Ishikawa (cell line): ENCODE results near the gene HMGXB4.

Source experiments
- CEBPB ChIP-seq: IDR thresholded peaks from 2 replicates; pipeline ENCODE4 v1.6.1; 2012
- CREB1 ChIP-seq: IDR thresholded peaks from 2 replicates; pipeline ENCODE4 v1.6.1; 2012; ENCODE audit warnings: low read depth
- EGR1 ChIP-seq: IDR thresholded peaks from 2 replicates; pipeline ENCODE4 v1.6.1; 2012
- EP300 ChIP-seq: IDR thresholded peaks from 2 replicates; pipeline ENCODE4 v1.6.1; 2012; ENCODE audit warnings: borderline replicate concordance
- FOXM1 ChIP-seq: IDR thresholded peaks from 2 replicates; pipeline ENCODE4 v1.6.1; 2012; ENCODE audit warnings: low read depth, borderline replicate concordance
- MAX ChIP-seq: IDR thresholded peaks from 2 replicates; pipeline ENCODE4 v1.6.1; 2012
- NFIC ChIP-seq: IDR thresholded peaks from 2 replicates; pipeline ENCODE4 v1.6.1; 2012
- RAD21 ChIP-seq: IDR thresholded peaks from 2 replicates; pipeline ENCODE4 v1.6.1; 2012; ENCODE audit warnings: low read depth
- REST ChIP-seq: IDR thresholded peaks from 2 replicates; pipeline ENCODE4 v1.6.1; 2012; ENCODE audit warnings: low read depth, mild to moderate bottlenecking
- TAF1 ChIP-seq: IDR thresholded peaks from 2 replicates; pipeline ENCODE4 v1.6.1; 2012; ENCODE audit warnings: low read depth, mild to moderate bottlenecking
- TCF12 ChIP-seq: IDR thresholded peaks from 2 replicates; pipeline ENCODE4 v1.6.1; 2012; ENCODE audit warnings: low read depth
- TEAD4 ChIP-seq: IDR thresholded peaks from 2 replicates; pipeline ENCODE4 v1.6.1; 2012
- USF1 ChIP-seq: IDR thresholded peaks from 2 replicates; pipeline ENCODE4 v1.6.1; 2012
- YY1 ChIP-seq: IDR thresholded peaks from 2 replicates; pipeline ENCODE4 v1.6.1; 2012; ENCODE audit warnings: low read depth
- ZBTB7A ChIP-seq: IDR thresholded peaks from 2 replicates; pipeline ENCODE4 v1.6.1; 2012; ENCODE audit warnings: low read depth

The HMGXB4 gene

DNA sequence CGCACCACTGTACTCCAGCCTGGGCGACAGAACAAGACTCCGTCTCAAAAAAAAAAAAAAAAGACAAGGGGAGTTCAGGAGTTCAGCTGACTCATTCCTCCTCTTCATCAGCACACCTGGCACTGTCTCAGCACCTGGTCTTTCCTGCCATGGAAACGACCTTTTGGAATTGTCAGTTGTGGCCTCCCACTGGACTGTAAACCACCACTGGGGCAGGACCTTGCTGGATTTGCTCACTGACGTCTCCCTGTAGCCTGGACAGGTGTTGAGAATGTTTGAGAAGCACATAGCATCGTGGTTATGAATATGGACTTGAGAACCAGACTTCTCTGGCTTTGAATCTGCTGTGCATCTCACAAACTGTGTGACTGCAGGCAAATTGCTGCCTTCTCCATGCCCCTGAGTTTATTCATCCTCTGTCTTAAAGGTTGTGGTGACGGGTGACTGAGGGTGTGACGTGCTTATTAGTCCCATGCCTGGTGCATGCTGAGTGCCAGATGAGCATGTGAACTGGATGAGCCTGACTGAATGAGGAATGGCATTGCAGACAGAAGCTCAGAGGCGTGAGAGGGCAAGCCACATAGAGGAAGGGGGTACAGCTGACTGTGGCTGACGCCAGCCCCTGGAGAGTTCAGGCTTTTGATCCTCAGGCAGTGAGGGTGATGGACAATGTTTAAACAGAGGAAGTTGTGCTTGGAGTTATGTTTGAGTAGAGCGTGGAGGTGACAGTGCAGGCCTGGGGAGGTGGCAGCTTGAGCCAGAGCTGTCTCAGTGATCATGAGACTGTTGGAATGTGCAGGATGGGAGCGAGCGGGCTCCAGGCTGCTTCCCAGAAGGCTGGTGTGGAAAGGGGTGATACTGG is 55.1 kb downstream of the HMGXB4 start:
- TF ChIP-seq RAD21 (no peak), TAF1 (no peak), NFIC (no peak), EP300 (no peak), TEAD4 (no peak), EGR1 (no peak)

- TF ChIP-seq RAD21: no peak
- TF ChIP-seq TAF1: no peak
- no peak for TF ChIP-seq USF1
- TF ChIP-seq CREB1: no peak
- TF ChIP-seq EP300: no peak
Measured at GRCh38 chr22:35313311-35314121, 56.2 kb downstream of the HMGXB4 start.

DNA sequence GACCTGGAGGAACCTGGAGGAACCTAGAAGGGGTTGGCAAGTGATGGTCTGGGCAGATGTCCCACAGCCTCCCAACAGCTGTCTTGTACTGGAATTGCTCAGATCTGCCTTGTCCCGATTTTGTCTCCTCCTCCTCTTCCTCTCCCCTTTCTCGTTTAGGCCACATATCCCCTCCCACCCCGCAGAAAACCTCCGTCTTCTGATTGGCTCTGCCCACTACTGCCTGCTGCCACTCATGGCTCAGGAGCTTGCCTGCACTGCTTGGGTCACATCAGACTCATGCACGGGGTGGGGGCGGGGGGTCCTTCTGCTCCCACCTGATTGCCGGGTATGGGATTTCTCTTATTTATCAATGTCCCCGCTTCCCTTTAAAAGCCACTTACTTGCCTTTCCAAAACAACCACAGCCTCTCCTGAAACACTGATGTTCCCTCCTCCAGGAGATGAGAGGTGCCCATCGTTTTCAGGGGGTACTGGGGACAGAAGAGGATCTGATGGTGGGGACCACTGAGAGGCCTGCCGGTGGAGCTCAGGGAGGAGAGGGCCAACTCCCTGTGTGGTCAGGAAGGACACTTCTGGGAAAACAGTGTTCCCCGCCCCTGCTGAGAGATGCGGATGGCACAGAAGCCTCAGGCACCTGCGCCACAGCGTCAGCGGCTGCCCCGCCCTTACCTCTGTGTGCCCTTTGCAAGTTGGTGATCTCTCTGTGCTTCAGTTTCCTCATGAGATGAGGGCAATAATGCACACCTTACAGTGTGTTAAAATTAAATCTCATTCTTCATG is 57.1 kb downstream of the HMGXB4 start:
- TF ChIP-seq TCF12 (no peak), NFIC (no peak), CEBPB (no peak), FOXM1 (no peak), TEAD4 (no peak), RAD21 (no peak), CREB1 (no peak), MAX (no peak), EP300 (no peak), REST (no peak), TAF1 (no peak), USF1 (no peak), YY1 (no peak), EGR1 (no peak), ZBTB7A (no peak)

- no peak for TF ChIP-seq REST
- TF ChIP-seq NFIC: no peak
- no peak for TF ChIP-seq ZBTB7A
Measured at GRCh38 chr22:35315141-35315854, 58.0 kb downstream of the HMGXB4 start.

DNA sequence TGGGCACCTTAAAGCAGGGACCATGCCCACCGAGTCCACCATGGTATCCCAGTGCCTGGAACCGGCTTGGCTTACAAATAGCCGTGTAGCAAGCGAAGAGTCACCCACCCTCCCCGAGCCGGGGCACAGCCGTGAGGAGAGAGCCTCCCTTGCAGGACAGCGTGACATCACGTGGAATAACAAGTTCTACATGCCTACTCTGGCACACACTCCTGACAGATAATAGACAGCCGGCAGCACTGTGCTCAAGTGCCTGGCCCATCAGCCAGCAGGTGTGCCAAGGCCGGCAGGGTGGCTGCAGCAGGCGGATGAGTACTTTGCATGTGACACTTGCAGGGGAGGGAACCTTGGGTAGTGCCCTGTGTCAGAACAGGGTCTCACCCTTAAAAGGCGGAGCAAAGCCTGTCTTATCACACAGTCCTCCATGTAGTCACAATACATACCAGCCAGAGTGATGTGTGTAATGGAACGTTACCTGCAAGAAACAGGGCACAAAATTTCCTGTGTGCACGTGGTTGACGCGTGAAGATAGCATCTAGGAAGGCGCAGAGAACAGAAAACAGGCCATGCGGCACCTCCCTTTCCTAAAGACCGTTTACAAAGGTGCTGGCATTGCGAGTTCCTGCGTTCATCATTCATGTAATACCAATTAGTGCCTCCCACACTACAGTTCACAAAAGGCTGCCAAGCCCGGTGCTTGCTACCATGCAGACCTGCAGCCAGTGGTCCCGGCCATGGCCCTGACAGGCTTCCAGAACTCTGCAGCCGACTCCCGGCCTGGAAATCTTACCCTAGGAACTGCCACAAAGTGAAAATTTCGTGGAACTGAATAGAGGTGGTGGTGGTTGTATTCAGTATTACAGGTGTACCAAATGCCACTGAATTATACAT is 58.8 kb downstream of the HMGXB4 start:
- TF ChIP-seq YY1 (no peak), TAF1 (no peak), EGR1 (no peak), TEAD4 (no peak), CREB1 (no peak), EP300 (no peak), TCF12 (no peak), FOXM1 (no peak), ZBTB7A (no peak), CEBPB (no peak), REST (no peak), RAD21 (no peak), MAX (no peak), NFIC (no peak), USF1 (no peak)
